Gastrocnemius medialis (tissue), 4 donors: ENCODE data around the gene SPANXC. TPM values are rescaled to one million over a fixed set of nuclear protein-coding genes. Genes with fewer than 3 reads are reported as not detected.

Experiments
- ATAC-seq, 2 donors: fragments of 150-250 bp; one replicate each; pipeline ENCODE4 v1.9.1; 2016
- DNase-seq, 2 donors: peaks; one replicate each; pipeline ENCODE4 v3.0.0-alpha.2; 2019
- H3K27ac ChIP-seq, 4 donors: fragments of 200-600 bp; sonication (generic); 1 replicate in 1 of 4; 2 replicates in 3 of 4; pipeline ENCODE4 v1.5.1; 2016 to 2018; ENCODE audit warnings: mild to moderate bottlenecking in 2 of 4, moderate library complexity in 1 of 4
- H3K27me3 ChIP-seq, 3 donors: fragments of 200-600 bp; sonication (generic) in 2 of 3; 1 replicate in 1 of 3; 2 replicates in 2 of 3; pipeline versions ENCODE4 v1.5.1 to v1.6.0; 2016 to 2019; ENCODE audit warnings: mild to moderate bottlenecking in 1 of 3, moderate library complexity in 1 of 3
- H3K36me3 ChIP-seq, 2 donors: fragments of 200-600 bp; sonication (generic) in 1 of 2; one replicate each; pipeline ENCODE4 v1.5.1; 2017 to 2018
- H3K4me1 ChIP-seq, 2 donors: fragments of 200-600 bp; sonication (generic) in 1 of 2; one replicate each; pipeline ENCODE4 v1.5.1; 2016 to 2017; ENCODE audit warnings: mild to moderate bottlenecking in 2 of 2
- H3K4me3 ChIP-seq, 4 donors: fragments of 200-600 bp; sonication (generic) in 3 of 4; 1 replicate in 1 of 4; 2 replicates in 3 of 4; pipeline ENCODE4 v1.5.1; 2016 to 2019; ENCODE audit warnings: mild to moderate bottlenecking in 2 of 4
- H3K9me3 ChIP-seq, 3 donors: fragments of 200-600 bp; sonication (generic) in 2 of 3; 1 replicate in 1 of 3; 2 replicates in 2 of 3; pipeline ENCODE4 v1.5.1; 2016 to 2019
- CTCF ChIP-seq, 5 experiments: fragments of 450-650 bp in 3 of 5; fragments of 200-600 bp in 2 of 5; sonication (generic) in 2 of 5; IDR thresholded peaks in 4 of 5; conservative IDR thresholded peaks in 1 of 5; 1 replicate in 4 of 5; 2 replicates in 1 of 5; pipeline ENCODE4 v1.5.1; 2016 to 2019; ENCODE audit warnings: antibody characterized with exemption in 5 of 5, mild to moderate bottlenecking in 3 of 5, moderate library complexity in 3 of 5
- POLR2A ChIP-seq, 2 donors: fragments of 450-650 bp; IDR thresholded peaks; one replicate each; pipeline ENCODE4 v1.6.1; 2017; ENCODE audit warnings: antibody characterized with exemption in 2 of 2, mild to moderate bottlenecking in 2 of 2, moderate library complexity in 2 of 2
- in situ Hi-C, 4 donors: fragments of 200-750 bp; cut with MboI; loops; one replicate each; pipeline versions ENCODE4 v1.15.0 to v1.8.0; 2017; ENCODE audit warnings: low sequenced_read_pairs in 4 of 4
- intact Hi-C: fragments of 100-400 bp; cut with DNase I; formaldehyde crosslinking; loops from one replicate; pipeline ENCODE4 v1.15.1; 2023; ENCODE audit warnings: low total_unique reads
- total RNA-seq, 4 donors: library from RNA; depleted of rRNA; stranded (reverse); fragments of >200 nt; gene quantifications; one replicate each; pipeline versions ENCODE4 v1.1.0 to v1.2.3, GENCODE V29; 2016

The SPANXC gene
- total RNA-seq, 4 donors from 2014 or later, result not detected

DNA sequence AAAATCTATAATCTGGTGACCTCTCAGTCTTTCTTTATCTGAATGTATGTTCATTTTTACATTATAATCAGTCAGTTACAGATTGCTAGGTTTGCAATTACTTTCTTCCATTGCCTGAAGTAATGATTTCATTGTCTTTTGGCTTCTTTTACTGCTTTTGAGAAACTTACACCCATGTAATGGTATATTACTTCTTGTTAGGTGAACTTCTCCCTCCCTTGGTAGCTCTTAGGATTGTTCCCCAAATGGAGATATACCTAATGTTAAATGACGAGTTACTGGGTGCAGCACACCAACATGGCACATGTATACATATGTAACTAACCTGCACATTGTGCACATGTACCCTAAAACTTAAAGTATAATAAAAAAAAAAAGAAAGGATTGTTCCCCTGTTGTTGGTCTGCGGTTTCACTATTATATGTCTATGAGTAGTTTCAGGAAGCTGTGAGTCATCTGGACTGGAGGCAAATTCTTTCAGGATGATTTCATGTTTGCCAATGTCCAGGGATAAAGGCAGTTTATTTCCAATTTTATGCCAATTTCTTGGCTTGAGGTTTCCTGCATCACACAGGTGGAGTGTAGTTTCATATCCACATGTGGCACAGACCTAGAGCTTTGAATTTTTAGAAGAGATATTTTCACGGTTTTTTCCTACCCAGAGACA lies 21.8 kb downstream of the SPANXC start:
- in situ Hi-C loops (no loop called here), intact Hi-C loops (no loop called here)
- no peaks in the 10 kb centered on the region for H3K9me3 ChIP-seq
- DNase-seq (no peak), ATAC-seq (no peak)
- TF ChIP-seq POLR2A (IDR thresholded peaks at IDR 0.05), result no peak
- no peak for TF ChIP-seq CTCF (IDR thresholded peaks at IDR 0.05 in 4 of 5, conservative IDR thresholded peaks at IDR 0.05 in 1 of 5)
- no peak overlapping the region for H3K4me3 ChIP-seq
- H3K4me1 ChIP-seq, result no peaks in the 10 kb centered on the region
- no peaks in the 10 kb centered on the region for H3K27me3 ChIP-seq
- H3K36me3 ChIP-seq, result no peaks in the 10 kb centered on the region
- no peak overlapping the region for H3K27ac ChIP-seq

- in situ Hi-C loops (no loop called here), intact Hi-C loops (no loop called here)
- Histone ChIP-seq H3K27me3 (no peaks in the 10 kb centered on the region), H3K4me1 (no peaks in the 10 kb centered on the region), H3K4me3 (no peak overlapping the region), H3K36me3 (no peaks in the 10 kb centered on the region), H3K27ac (no peak overlapping the region), H3K9me3 (no peaks in the 10 kb centered on the region)
- ATAC-seq (no peak), DNase-seq (no peak)
- no peak for TF ChIP-seq CTCF (IDR thresholded peaks at IDR 0.05 in 4 of 5, conservative IDR thresholded peaks at IDR 0.05 in 1 of 5)
- no peak for TF ChIP-seq POLR2A (IDR thresholded peaks at IDR 0.05)
These were observed 28.1 kb downstream of the SPANXC start for GRCh38 chrX:141214196-141214595.

DNA sequence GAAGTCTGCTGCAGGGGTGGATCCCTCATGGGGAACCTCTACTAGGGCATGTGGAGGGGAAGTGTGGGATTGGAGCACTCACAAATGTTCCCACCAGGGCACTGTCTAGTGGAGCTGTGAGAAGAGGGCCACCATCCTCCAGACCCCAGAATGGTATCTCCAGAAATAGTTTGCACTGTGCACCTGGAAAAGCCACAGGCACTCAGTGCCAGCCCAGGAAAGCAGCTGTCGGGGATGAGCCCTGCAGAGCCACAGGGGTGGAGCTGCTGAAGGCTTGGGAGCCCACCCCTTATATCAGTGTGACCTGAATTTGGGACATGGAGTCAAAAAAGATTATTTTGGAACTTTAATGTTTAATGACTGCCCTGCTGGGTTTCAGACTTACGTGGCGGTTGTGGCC lies 40.4 kb downstream of the SPANXC start:
- intact Hi-C loops (no loop called here), in situ Hi-C loops (no loop called here)
- no peaks in the 10 kb centered on the region for H3K9me3 ChIP-seq
- no peak overlapping the region for H3K27ac ChIP-seq
- no peak for ATAC-seq
- no peak for DNase-seq
- H3K36me3 ChIP-seq, result no peaks in the 10 kb centered on the region
- H3K4me1 ChIP-seq, result no peaks in the 10 kb centered on the region
- H3K27me3 ChIP-seq, result no peaks in the 10 kb centered on the region
- H3K4me3 ChIP-seq, result no peak overlapping the region
- TF ChIP-seq CTCF (IDR thresholded peaks at IDR 0.05 in 4 of 5, conservative IDR thresholded peaks at IDR 0.05 in 1 of 5) (no peak), POLR2A (IDR thresholded peaks at IDR 0.05) (no peak)

Other genes starting within 250 kb of the SPANXC start
- not detected for gene SPANXB1, start 239.9 kb downstream of the SPANXC start, total RNA-seq
- gene LDOC1, start 65.4 kb downstream of the SPANXC start, total RNA-seq, result 1 to 10 TPM in 2 of 4 donors, not detected in 2; 1.0 to 1.7 TPM